ENCODE data around the gene ABCD3. TPM values are rescaled to one million over a fixed set of nuclear protein-coding genes. Genes with fewer than 3 reads are reported as not detected.
A peak's percentile ranks its signal among the peaks of the same experiment; 100 is the strongest.

The ABCD3 gene
- total and polyA plus RNA-seq, 2 of the 13 experiments (the other 11 are each of a cell fraction or from before 2014, with no cell fraction given) = 27.5 to 166 TPM

DNA sequence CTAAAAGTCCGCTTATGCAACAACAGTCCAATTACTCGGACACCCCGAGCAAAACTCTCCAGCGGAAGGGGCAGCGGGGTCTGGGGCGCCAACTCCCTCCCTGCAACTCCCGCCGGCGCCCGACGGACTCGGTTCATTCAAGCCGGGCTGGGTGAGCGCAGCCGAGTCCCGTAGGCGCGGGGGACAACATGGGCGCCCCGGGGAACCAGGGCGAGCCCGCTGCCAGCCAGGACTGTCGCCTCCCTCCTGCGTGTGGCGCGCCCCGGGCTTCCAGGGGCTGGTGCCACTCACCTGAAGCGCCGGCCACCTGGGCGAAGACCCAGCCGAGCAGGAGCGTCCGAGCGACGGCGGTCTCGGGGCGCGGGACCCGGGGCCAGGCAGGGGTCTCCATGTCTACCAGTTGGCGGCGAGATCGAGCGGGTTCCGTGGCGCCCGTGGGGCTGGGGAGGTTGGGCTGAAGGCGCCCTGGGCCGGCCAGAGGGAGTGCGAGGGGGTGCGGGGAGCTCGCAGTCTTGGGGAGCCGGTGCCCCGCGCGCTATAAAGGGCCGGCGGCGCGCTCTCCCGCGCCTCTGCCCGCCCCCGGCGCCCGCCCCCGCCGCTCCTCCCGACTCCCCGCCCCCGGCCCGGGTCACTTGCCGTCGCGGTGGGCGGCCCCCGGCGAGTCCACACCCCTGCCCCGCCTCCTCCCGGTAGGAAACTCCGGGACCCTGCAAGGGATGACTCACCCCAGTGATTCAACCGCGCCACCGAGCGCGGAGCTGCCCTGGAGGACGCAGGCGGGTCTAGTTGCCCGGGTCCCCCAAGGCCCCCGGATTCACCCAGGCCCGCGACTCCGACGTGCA, 123.3 kb downstream of the ABCD3 start, which contains the start of gene F3 (continued):
- TF ChIP-seq SKIL (CRISPR knock-in tag; IDR thresholded peaks at IDR 0.05; ENCODE audit: borderline replicate concordance) (no peak; the same call in 1 of the 2 replicates), NR1H2 (CRISPR knock-in tag; IDR thresholded peaks at IDR 0.05; ENCODE audit: borderline replicate concordance, low read depth) (no peak), ZBTB37 (CRISPR knock-in tag; IDR thresholded peaks at IDR 0.05) (no peak), SAP130 (CRISPR knock-in tag; IDR thresholded peaks at IDR 0.05; ENCODE audit: low read depth) (peak; percentile 60), ZFX (CRISPR knock-in tag; IDR thresholded peaks at IDR 0.05; ENCODE audit: low read depth) (peak; percentile 75; the same call in 1 of the 2 replicates), ZNF550 (CRISPR knock-in tag; IDR thresholded peaks at IDR 0.05; ENCODE audit: borderline replicate concordance) (no peak), ZNF501 (CRISPR knock-in tag; IDR thresholded peaks at IDR 0.05) (peak; percentile 60; the same call in 1 of the 2 replicates), ZNF572 (CRISPR knock-in tag; IDR thresholded peaks at IDR 0.05) (no peak)
- TF ChIP-seq, protein P1, sequence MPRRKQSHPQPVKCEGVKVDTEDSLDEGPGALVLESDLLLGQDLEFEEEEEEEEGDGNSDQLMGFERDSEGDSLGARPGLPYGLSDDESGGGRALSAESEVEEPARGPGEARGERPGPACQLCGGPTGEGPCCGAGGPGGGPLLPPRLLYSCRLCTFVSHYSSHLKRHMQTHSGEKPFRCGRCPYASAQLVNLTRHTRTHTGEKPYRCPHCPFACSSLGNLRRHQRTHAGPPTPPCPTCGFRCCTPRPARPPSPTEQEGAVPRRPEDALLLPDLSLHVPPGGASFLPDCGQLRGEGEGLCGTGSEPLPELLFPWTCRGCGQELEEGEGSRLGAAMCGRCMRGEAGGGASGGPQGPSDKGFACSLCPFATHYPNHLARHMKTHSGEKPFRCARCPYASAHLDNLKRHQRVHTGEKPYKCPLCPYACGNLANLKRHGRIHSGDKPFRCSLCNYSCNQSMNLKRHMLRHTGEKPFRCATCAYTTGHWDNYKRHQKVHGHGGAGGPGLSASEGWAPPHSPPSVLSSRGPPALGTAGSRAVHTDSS (CRISPR knock-in tag; conservative IDR thresholded peaks at IDR 0.05) = no peak
- TF ChIP-seq, protein P2, sequence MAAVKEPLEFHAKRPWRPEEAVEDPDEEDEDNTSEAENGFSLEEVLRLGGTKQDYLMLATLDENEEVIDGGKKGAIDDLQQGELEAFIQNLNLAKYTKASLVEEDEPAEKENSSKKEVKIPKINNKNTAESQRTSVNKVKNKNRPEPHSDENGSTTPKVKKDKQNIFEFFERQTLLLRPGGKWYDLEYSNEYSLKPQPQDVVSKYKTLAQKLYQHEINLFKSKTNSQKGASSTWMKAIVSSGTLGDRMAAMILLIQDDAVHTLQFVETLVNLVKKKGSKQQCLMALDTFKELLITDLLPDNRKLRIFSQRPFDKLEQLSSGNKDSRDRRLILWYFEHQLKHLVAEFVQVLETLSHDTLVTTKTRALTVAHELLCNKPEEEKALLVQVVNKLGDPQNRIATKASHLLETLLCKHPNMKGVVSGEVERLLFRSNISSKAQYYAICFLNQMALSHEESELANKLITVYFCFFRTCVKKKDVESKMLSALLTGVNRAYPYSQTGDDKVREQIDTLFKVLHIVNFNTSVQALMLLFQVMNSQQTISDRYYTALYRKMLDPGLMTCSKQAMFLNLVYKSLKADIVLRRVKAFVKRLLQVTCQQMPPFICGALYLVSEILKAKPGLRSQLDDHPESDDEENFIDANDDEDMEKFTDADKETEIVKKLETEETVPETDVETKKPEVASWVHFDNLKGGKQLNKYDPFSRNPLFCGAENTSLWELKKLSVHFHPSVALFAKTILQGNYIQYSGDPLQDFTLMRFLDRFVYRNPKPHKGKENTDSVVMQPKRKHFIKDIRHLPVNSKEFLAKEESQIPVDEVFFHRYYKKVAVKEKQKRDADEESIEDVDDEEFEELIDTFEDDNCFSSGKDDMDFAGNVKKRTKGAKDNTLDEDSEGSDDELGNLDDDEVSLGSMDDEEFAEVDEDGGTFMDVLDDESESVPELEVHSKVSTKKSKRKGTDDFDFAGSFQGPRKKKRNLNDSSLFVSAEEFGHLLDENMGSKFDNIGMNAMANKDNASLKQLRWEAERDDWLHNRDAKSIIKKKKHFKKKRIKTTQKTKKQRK (IDR thresholded peaks at IDR 0.05; ENCODE audit: low read length) = no peak
- TF ChIP-seq, protein P3, sequence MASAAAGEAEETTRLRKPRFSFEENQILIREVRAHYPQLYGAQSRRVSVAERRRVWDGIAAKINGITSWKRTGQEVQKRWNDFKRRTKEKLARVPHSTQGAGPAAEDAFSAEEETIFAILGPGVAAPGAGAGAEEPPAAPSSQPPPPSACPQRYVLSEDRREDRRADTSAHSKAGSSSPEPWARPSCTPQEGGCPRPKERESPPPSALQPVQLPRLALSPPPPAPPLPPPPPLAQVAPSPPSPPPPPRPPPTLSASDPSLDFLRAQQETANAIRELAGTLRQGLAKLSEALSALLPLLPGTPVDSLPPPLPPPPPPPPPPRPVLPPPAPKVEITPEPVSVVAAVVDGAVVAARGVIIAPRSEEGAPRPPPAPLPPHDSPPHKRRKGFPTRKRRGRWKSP (CRISPR knock-in tag; IDR thresholded peaks at IDR 0.05) = peak; percentile 68

Data from HepG2 (cell line).